GM12892 (cell line): ENCODE data around the gene INPP5A.
"Not testable (repeated sequence)": the region's sequence is repeated elsewhere in the genome, so short reads cannot be mapped to it uniquely, and the experiment has no call there.

ENCODE experiments used
- POLR2A ChIP-seq: IDR thresholded peaks from 2 replicates; pipeline ENCODE4 v1.6.1; 2011; ENCODE audit warnings: low read depth, low read length, control low read depth
- POLR2AphosphoS5 ChIP-seq: IDR thresholded peaks from 2 replicates; pipeline ENCODE4 v1.6.1; 2011; ENCODE audit warnings: low read depth, low read length, control low read depth

GRCh38 chr10:132772816-132773215 lies 235.2 kb downstream of the INPP5A start:
- not testable (repeated sequence) for TF ChIP-seq POLR2AphosphoS5, POLR2A
